Activated T-helper 9 cell treated with anti-CD3 and anti-CD28 coated beads, Interleukin-2, amount 50 U/mL, for 16 hours (primary cell): ENCODE results near the gene CD151.
A peak's percentile ranks its signal among the peaks of the same experiment; 100 is the strongest.

Source experiments
- DNase-seq: peaks from one replicate; pipeline ENCODE4 v3.0.0-alpha.2; 2020; ENCODE audit warnings: low read depth

CD151 gene

GRCh38 chr11:829176-829846 lies 3.4 kb upstream of the CD151 start:
- no peak for DNase-seq

DNA sequence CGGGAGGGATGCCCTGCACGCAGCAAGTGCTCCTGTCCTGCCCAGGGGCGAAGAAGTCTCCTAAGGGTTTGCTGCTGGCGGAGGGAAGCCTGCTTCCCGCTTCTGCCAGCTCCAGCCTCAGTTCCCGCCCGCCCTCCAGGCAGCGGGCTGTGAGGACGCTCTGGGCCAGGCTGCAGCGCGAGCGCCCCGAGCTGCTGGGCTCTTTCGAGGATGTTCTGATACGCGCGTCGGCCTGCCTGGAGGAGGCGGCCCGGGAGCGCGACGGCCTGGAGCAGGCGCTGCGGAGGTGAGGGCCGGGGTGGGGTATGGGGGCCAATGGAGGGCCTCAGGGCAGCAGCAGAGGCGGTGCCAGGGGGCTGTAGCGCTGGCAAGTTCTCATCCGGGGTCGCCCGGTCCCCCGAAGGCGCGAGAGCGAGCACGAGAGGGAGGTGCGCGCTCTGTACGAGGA lies 2.9 kb upstream of the CD151 start:
- no peak for DNase-seq

DNA sequence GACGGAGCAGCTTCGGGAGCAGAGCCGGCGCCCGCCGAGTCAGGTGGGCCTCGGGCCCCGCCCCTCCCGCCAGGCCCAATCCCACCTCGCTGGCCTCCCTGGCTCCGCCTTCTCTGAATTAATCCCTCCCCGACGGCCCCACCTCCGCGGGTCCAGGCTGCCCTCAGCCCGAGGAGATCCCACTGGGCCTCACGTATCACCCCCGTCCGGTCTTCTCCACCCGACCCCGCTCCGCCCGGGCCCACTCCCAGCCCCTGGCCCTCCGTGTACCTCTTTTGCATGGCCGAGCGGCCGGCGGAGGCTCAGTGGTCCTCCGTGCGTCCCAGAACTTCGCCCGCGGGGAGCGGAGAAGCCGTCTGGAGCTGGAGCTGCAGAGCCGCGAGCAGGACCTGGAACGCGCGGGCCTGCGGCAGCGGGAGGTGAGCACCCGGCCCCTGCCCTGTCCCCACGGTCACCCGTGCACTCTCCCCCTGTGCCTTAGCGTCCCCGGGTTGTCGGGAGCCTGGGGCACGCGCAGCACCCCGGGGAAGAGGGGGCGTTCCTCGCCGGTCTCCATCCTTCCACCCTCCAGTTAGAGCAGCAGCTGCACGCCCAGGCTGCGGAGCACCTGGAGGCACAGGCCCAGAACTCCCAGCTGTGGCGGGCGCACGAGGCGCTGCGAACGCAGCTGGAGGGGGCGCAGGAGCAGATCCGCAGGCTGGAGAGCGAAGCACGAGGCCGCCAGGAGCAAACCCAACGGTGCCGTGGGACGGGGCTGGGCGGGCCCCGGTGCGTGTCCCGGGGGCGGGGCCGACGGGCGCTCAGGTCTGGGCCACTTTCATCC lies 2.2 kb upstream of the CD151 start:
- no peak for DNase-seq

- DNase-seq = no peak
Observed at GRCh38 chr11:831118-831864, 1.5 kb upstream of the CD151 start.

GRCh38 chr11:831961-832528 lies 707 bp upstream of the CD151 start:
- DNase-seq = no peak

- DNase-seq = no peak
Observed at GRCh38 chr11:833114-833791, 501 bp downstream of the CD151 start.

GRCh38 chr11:833849-834311 lies 1.1 kb downstream of the CD151 start:
- DNase-seq = no peak

DNA sequence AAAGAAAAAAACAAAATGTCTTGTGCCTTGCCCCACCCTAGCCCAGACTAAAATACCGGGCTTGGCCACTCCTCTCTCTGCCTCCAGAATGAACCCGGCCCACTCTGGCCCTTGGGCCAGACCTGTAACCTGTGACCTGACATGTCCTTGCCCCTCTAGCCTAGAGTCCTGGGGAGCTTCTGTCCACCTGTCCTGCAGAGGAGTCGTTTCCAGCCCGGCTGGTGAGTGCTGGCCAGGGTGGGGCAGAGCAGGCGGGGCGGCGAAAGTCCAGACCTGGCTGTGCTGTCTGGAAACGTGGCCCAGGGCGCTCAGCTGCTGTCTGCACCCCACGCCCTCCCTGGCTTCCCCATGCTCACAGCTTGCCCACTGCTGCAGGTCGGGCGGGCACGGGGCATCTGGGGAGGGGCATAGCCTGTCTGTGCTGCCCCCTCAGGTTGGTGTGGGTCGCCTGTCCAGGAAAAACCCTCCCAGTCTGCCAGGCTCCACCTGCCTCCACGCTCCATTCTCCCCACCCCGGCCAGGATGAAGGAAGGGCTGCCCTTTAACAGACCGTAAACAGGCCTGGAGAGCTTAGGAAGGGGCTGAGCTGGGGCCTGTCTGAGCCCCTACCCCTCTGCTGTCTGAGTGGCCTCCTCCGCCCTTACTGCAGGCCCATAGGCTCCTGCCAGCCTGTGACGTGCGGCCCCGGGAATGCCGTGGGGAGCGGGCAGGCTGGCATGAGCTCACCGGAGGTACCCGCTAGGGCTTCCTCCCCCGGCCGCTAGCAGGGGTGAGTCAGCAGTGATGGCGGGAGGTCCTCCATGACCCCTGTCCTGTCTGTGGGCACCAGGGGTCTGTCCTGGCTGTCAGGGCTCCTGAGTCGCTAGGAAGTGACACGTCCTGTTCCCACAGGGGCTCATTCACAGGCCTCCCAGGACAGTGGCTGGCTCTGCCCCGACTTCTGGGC lies 1.9 kb downstream of the CD151 start:
- no peak for DNase-seq

DNA sequence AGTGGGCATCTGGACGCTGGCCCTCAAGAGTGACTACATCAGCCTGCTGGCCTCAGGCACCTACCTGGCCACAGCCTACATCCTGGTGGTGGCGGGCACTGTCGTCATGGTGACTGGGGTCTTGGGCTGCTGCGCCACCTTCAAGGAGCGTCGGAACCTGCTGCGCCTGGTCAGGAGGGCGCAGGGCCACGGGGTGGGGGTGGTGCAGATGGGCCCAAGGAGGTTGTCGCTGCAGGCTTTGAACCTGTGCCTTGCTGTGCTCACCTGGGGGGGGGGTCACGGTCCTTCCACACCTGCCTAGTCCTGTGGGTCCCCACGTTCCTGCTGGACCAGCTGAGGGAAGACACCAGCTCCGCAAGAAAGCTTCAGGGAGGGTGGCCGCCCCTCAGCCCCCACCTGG lies 3.5 kb downstream of the CD151 start:
- no peak for DNase-seq

DNA sequence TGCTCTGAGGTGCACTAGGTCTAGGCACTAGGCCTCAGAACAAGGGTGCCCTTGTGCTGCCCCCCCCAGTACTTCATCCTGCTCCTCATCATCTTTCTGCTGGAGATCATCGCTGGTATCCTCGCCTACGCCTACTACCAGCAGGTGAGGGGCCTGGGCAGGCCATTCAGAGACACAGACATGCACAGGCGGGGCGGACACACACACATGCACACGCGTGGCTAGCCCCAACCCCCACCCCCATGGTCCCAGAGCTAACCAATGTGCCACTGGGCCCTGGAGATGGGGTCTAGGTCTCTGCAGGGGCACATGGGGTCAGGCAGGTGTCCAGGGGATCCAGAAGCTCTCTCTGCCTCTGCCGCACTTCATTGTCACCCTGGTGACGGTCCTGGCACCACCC lies 3.9 kb downstream of the CD151 start:
- DNase-seq = no peak

DNA sequence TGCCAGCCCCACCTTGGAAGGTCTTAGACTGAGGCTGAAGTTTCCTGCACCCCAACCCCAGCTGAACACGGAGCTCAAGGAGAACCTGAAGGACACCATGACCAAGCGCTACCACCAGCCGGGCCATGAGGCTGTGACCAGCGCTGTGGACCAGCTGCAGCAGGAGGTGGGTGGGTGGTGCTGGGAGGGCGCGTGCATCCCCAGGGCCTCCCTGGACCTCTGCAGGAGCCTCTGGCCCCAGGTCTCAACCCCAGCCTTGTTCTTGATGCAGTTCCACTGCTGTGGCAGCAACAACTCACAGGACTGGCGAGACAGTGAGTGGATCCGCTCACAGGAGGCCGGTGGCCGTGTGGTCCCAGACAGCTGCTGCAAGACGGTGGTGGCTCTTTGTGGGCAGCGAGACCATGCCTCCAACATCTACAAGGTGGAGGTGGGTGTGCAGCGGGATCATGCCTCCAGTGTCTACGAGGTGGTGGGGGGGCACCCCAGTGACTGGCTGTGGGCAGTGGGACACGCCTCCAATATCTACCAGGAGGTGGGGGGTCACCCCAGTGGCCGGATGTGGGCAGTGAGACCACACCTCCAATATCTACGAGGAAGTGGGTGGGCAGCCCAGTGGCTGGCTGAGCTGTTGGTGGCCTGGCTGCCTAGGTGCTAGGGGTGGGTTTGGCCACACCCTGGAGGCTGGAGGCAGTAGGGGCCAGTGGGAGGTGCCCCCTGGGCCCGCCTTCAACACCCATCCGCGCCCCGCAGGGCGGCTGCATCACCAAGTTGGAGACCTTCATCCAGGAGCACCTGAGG lies 4.6 kb downstream of the CD151 start:
- DNase-seq = no peak

DNA sequence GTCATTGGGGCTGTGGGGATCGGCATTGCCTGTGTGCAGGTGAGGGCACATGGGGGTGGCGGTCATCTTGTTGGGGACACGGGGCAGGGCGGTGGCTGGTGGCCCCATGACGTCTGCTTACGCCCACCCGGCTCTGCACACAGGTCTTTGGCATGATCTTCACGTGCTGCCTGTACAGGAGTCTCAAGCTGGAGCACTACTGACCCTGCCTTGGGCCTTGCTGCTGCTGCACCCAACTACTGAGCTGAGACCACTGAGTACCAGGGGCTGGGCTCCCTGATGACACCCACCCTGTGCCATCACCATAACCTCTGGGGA lies 5.2 kb downstream of the CD151 start:
- no peak for DNase-seq

GRCh38 chr11:838441-839279 lies 5.9 kb downstream of the CD151 start:
- no peak for DNase-seq

DNA sequence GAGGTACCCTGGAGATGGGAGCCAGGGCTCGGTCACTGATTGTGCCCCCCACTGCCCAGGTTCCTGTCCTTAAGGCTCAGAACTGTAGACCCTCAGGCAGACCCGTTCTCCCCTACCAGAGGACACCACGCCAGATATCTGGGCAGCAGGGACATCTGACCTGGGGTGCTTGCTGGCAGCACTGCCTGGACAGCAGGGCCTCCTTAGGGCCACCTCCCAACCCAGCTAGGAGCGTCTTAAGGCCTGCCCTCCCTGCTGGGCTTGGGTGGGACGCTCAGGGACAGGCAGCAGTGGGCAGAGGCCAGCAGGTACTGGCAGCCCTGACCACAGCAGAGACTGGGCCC lies 6.5 kb downstream of the CD151 start:
- DNase-seq = no peak

DNA sequence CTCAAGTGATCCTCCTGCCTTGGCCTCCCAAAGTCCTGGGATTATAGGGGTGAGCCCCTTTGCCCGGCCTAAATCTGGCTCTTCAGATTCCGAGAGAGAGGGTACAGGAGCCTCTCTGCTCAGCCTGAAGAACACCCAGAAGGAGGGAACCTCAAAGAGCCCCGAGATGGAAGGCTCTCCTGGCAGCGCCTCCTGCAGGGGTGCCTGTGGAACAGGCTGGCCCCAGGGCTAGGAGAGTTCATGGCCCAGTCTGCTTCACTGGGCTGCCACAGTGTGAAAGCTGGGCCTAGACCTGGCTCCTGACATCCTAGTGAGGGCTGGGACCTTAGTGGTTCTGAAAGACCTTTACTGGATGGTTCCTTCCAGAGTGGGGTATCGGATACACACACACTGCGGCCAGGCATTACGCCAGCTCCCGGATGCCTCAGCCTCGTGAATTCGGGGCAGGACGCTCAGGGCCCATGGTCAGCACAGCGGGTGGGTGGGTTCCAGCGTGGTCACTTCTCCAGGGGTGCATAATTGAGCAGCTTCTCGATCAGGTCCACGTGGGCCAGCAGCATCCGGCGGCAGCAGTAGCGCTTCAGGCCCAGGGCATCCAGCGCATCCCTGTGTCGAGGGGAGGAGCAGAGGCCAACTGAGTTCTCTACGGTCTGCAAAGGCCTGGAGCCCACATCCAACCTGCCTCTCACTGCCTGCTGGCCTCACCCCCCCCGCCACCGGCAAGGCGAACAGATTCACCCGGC lies 7.3 kb downstream of the CD151 start:
- DNase-seq = no peak

- DNase-seq = no peak
Observed at GRCh38 chr11:841981-842369, 9.2 kb downstream of the CD151 start.

DNA sequence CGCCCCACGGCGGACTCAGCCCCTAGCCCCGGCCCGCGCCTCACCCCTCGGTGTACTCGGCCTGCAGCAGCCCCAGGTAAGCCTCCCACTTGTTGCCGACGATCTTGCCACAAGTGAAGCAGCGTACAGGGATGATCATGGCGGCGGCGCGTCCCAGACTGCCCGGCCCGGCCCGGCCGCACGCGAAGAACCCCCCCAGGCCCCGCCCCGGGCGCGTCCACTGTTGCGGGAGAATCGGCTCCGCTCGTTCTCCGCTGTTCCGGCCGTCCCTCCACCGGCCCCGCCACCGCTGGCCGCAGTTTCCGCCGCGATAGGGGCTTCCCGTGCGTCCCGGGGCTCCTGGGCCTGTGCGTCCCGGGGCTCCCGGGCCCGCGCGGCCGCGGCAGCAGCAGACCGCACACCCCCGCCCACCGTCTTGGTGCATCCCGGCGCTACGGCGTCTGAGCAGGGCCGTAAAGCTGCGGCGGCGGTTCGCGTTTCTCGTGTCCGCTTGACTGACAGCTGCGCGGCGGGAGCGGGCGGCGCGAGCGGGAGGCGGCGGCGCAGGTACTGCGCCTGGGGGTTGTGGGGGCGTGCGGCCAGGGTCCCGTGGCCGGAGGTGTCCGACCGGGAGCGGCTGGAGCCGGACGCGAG lies 9.7 kb downstream of the CD151 start, which contains the start of the genes POLR2L and TSPAN4:
POLR2L (minus strand) TSS at position 160 of the 633 bp plus-strand sequence; CDS start at position 139, 21 bp downstream.
TSPAN4 (plus strand) TSS at position 483 of the 633 bp plus-strand sequence. CDS start 7,453 bp downstream, outside the sequence.
- peak; percentile 82 for DNase-seq
